Neural crest cell (in vitro differentiated cells): ENCODE data around the gene BABAM2. TPM values are rescaled to one million over a fixed set of nuclear protein-coding genes. Genes with fewer than 3 reads are reported as not detected.

ENCODE experiments used
- DNase-seq: peaks from one replicate; pipeline ENCODE4 v3.0.0; 2021; ENCODE audit warnings: low read depth, mixed read lengths, low spot score
- H3K27ac Mint-ChIP-seq: one replicate; pipeline ENCODE4 v1.8.0; 2021; ENCODE audit warnings: mild to moderate bottlenecking, mixed read lengths; ENCODE audit not compliant: unreplicated experiment
- H3K27me3 Mint-ChIP-seq: 2 replicates; pipeline ENCODE4 v1.8.0; 2021; ENCODE audit warnings: low read depth, mild to moderate bottlenecking, mixed read lengths
- H3K36me3 Mint-ChIP-seq: 2 replicates; pipeline ENCODE4 v1.8.0; 2021; ENCODE audit warnings: low read depth, mild to moderate bottlenecking, mixed read lengths
- H3K4me1 Mint-ChIP-seq: 2 replicates; pipeline ENCODE4 v1.8.0; 2021; ENCODE audit warnings: mixed read lengths
- H3K4me3 Mint-ChIP-seq: one replicate; pipeline ENCODE4 v1.8.0; 2021; ENCODE audit warnings: mild to moderate bottlenecking, mixed read lengths
- H3K9me3 Mint-ChIP-seq: 2 replicates; pipeline ENCODE4 v1.8.0; 2021; ENCODE audit warnings: mixed read lengths
- CTCF ChIP-seq: fragments of 200-600 bp; sonication (generic); conservative IDR thresholded peaks from 2 replicates; pipeline ENCODE4 v1.5.0; 2021; ENCODE audit warnings: antibody characterized with exemption, mild to moderate bottlenecking
- total RNA-seq: library from RNA; stranded (reverse); gene quantifications from 2 replicates; pipeline ENCODE4 v1.2.1, GENCODE V29; 2021

Gene BABAM2
- total RNA-seq, 1 donor from 2014 or later, result 28.6 TPM

GRCh38 chr2:28135799-28136198, 245.3 kb downstream of the BABAM2 start:
- Mint-ChIP-seq H3K27me3 (no peaks in the 10 kb centered on the region), H3K9me3 (no peaks in the 10 kb centered on the region), H3K27ac (no peak overlapping the region), H3K4me1 (peaks cover 4% of the 10 kb centered on the region), H3K36me3 (peaks cover 3% of the 10 kb centered on the region), H3K4me3 (no peak overlapping the region)
- TF ChIP-seq CTCF, result no peak
- DNase-seq, result no peak

DNA sequence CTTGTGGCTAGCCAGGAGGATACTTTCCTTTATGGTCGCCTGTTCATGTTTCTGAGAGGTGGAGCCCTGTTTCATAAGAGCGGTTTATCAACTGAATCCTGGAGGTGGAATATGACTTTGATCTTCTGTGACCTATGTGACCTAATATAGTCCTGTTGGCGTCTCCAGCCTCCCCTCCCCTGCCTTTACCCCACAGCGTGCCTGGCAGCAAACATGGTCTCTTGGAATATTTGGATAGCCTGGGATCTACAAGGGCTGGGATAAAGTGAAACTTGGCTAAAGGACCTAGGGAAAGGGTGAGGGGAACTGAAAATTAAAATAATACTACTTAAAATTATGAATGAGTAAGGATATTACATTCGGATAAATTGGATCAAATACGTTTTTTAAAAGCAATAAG, 246.0 kb downstream of the BABAM2 start:
- Mint-ChIP-seq H3K27me3 (no peaks in the 10 kb centered on the region), H3K27ac (no peak overlapping the region), H3K36me3 (peaks cover 3% of the 10 kb centered on the region), H3K9me3 (no peaks in the 10 kb centered on the region), H3K4me3 (no peak overlapping the region), H3K4me1 (peaks cover 4% of the 10 kb centered on the region)
- DNase-seq, result no peak
- TF ChIP-seq CTCF, result no peak

- no peaks in the 10 kb centered on the region for H3K27me3 Mint-ChIP-seq
- H3K27ac Mint-ChIP-seq, result no peak overlapping the region
- TF ChIP-seq CTCF, result no peak
- H3K9me3 Mint-ChIP-seq, result no peaks in the 10 kb centered on the region
- peaks cover 4% of the 10 kb centered on the region for H3K4me1 Mint-ChIP-seq
- DNase-seq, result no peak
- peaks cover 3% of the 10 kb centered on the region for H3K36me3 Mint-ChIP-seq
- no peak overlapping the region for H3K4me3 Mint-ChIP-seq
Observed at GRCh38 chr2:28137221-28137620, 246.7 kb downstream of the BABAM2 start.

DNA sequence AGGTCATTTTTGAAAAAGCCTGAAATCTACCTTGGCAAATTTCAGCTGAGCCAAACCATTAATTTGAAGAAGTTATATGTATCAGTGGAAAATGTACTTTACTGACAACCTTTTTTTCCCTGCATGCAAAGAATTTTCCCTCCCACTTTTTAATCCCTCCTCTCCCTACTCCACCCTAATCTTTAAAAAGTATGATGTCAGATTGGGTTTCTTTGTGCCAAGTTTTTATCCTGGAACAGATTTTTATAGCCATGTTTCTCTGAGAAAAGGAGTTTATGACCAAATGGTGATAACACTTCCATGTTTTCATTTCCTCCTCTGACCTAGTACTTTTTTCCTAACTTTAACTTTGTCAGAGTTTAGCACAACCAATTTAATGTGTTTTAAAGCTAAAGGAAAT, 251.9 kb downstream of the BABAM2 start:
- no peak for TF ChIP-seq CTCF
- H3K4me3 Mint-ChIP-seq, result no peak overlapping the region
- H3K4me1 Mint-ChIP-seq, result no peaks in the 10 kb centered on the region
- peaks cover 5% of the 10 kb centered on the region for H3K36me3 Mint-ChIP-seq
- DNase-seq, result no peak
- peaks cover 2% of the 10 kb centered on the region for H3K9me3 Mint-ChIP-seq
- no peaks in the 10 kb centered on the region for H3K27me3 Mint-ChIP-seq
- H3K27ac Mint-ChIP-seq, result no peak overlapping the region

DNA sequence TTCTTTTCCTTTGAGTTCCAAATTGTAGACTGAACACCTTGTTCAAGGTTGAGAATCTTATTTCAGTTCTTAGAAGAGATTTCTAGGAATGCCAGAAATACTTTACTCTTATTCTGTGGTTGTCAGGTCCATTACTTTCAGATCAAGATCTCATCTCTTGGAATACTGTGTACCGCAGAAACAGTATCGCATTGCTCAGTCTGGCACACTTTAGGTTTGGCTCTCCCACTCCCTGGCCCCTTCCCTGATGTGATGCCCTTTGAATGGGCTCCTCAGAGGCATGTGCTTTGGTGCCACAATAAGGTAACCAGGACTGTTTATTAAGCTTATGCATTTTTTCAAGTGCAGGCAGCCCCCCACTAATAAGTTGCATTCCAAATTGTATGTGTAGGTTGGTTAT, 257.5 kb downstream of the BABAM2 start:
- H3K27me3 Mint-ChIP-seq, result no peaks in the 10 kb centered on the region
- peaks cover 5% of the 10 kb centered on the region for H3K36me3 Mint-ChIP-seq
- no peak for TF ChIP-seq CTCF
- DNase-seq, result no peak
- no peak overlapping the region for H3K4me3 Mint-ChIP-seq
- H3K27ac Mint-ChIP-seq, result no peak overlapping the region
- H3K9me3 Mint-ChIP-seq, result peaks cover 2% of the 10 kb centered on the region
- no peaks in the 10 kb centered on the region for H3K4me1 Mint-ChIP-seq

GRCh38 chr2:28148566-28148965, 258.0 kb downstream of the BABAM2 start:
- Mint-ChIP-seq H3K27ac (no peak overlapping the region), H3K36me3 (peaks cover 5% of the 10 kb centered on the region), H3K9me3 (peaks cover 2% of the 10 kb centered on the region), H3K4me3 (no peak overlapping the region), H3K4me1 (no peaks in the 10 kb centered on the region), H3K27me3 (no peaks in the 10 kb centered on the region)
- DNase-seq, result no peak
- TF ChIP-seq CTCF, result no peak
